Type B pancreatic cell (in vitro differentiated cells): Measurements from ENCODE around the gene MCUB. TPM values are rescaled to one million over a fixed set of nuclear protein-coding genes. Genes with fewer than 3 reads are reported as not detected.

Source experiments
- DNase-seq: peaks from one replicate; pipeline ENCODE4 v3.0.0; 2021; ENCODE audit warnings: mixed read lengths; ENCODE audit not compliant: unreplicated experiment; ENCODE audit errors: extremely low spot score
- H3K27ac Mint-ChIP-seq: 2 replicates; pipeline ENCODE4 v1.8.0; 2021; ENCODE audit warnings: mild to moderate bottlenecking, mixed read lengths
- H3K27me3 Mint-ChIP-seq: 2 replicates; pipeline ENCODE4 v1.8.0; 2021; ENCODE audit warnings: mixed read lengths
- H3K36me3 Mint-ChIP-seq: 2 replicates; pipeline ENCODE4 v1.8.0; 2021; ENCODE audit warnings: mixed read lengths
- H3K4me1 Mint-ChIP-seq: one replicate; pipeline ENCODE4 v1.8.0; 2021; ENCODE audit warnings: mixed read lengths; ENCODE audit not compliant: unreplicated experiment
- H3K4me3 Mint-ChIP-seq: 2 replicates; pipeline ENCODE4 v1.8.0; 2021; ENCODE audit warnings: mild to moderate bottlenecking, mixed read lengths
- H3K9me3 Mint-ChIP-seq: 2 replicates; pipeline ENCODE4 v1.8.0; 2021; ENCODE audit warnings: mixed read lengths
- CTCF ChIP-seq: fragments of 200-600 bp; sonication (generic); conservative IDR thresholded peaks from 2 replicates; pipeline ENCODE4 v1.5.0; 2021; ENCODE audit warnings: antibody characterized with exemption, mild to moderate bottlenecking
- total RNA-seq: library from RNA; stranded (reverse); gene quantifications from 2 replicates; pipeline ENCODE4 v1.2.1, GENCODE V29; 2021; ENCODE audit warnings: low replicate concordance

The MCUB gene
- total RNA-seq, 1 donor from 2014 or later, result 10.1 TPM

DNA sequence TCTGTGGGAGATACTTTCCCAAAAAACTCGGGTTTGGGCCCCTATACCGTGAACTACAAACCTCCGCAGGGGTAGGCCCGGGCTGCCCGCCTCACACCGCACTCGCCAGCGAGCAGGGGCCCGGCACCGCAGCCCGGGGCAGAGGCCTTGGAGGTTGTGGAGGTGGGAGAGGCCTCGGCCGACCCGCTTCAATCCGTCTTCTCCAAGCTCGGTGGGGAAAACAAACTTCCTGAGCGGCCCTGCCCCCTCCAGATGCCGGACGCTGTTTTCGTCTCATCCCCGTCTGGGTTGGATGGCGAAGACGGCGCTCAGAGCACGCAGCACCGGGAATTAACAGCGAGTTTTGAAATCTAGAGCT, 442 bp upstream of the MCUB start:
- no peak for DNase-seq
- Mint-ChIP-seq H3K36me3 (peaks cover 4% of the 10 kb centered on the region), H3K9me3 (peaks cover 4% of the 10 kb centered on the region), H3K4me3 (peak overlapping the region; percentile 85), H3K27me3 (peaks cover 20% of the 10 kb centered on the region), H3K4me1 (peaks cover 4% of the 10 kb centered on the region), H3K27ac (peak overlapping the region; percentile 48)
- TF ChIP-seq CTCF, result no peak

DNA sequence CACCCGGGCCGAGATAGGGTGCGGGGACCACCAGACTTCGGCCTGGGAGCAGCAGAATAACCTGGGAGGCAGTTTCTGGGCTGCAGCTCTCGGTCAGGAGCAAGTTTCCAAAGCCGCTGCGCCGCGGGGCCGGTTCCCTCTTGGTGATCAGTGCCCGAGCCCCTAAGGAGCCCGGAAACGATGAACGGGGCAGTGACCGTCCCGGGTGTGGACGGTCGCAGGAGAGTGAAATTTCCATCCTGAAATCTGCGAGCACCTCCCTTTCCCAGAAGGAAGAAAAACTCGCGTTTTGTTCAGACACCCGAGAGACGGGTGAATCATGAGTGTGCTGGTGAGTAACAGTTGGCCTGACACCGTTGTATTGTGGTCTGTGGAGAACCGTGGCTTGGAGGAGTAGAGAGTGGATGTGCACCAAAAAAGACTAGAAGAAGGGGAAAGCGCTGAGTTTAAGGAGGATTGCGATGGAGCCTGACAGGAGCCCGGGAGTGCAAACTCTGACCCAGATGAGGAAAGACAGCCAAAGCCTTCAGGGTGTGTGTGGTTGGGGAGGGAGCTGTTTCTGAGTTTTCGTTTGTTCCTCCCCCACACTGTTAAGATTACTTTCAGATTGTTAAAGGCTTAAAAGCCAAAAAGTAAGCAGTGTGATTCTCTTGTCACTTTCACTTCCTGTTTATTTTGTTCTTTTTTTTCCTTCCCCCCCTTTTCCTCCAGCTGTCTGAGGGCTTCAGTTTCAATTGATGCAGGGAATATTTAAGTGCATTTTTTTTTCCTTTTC, 828 bp downstream of the MCUB start:
- no peak for DNase-seq
- peak overlapping the region; percentile 86 for H3K4me3 Mint-ChIP-seq
- peaks cover 4% of the 10 kb centered on the region for H3K36me3 Mint-ChIP-seq
- H3K9me3 Mint-ChIP-seq, result peaks cover 4% of the 10 kb centered on the region
- peak overlapping the region; percentile 19 for H3K27ac Mint-ChIP-seq
- peaks cover 20% of the 10 kb centered on the region for H3K27me3 Mint-ChIP-seq
- H3K4me1 Mint-ChIP-seq, result peaks cover 4% of the 10 kb centered on the region
- no peak for TF ChIP-seq CTCF

GRCh38 chr4:109562457-109563239, 2.6 kb downstream of the MCUB start:
- TF ChIP-seq CTCF, result no peak
- Mint-ChIP-seq H3K27ac (no peak overlapping the region), H3K27me3 (peaks cover 20% of the 10 kb centered on the region)

GRCh38 chr4:109571494-109571893, 11.4 kb downstream of the MCUB start:
- no peak overlapping the region for H3K4me3 Mint-ChIP-seq
- peaks cover 5% of the 10 kb centered on the region for H3K4me1 Mint-ChIP-seq
- H3K27me3 Mint-ChIP-seq, result no peaks in the 10 kb centered on the region
- no peak for DNase-seq
- no peak overlapping the region for H3K27ac Mint-ChIP-seq
- H3K9me3 Mint-ChIP-seq, result no peaks in the 10 kb centered on the region
- TF ChIP-seq CTCF, result no peak
- H3K36me3 Mint-ChIP-seq, result no peaks in the 10 kb centered on the region

More at GRCh38 chr4:109562457-109563239, 2.6 kb downstream of the MCUB start:
- peak overlapping the region; percentile 51 for H3K4me3 Mint-ChIP-seq
- DNase-seq, result no peak
- H3K36me3 Mint-ChIP-seq, result no peaks in the 10 kb centered on the region
- H3K9me3 Mint-ChIP-seq, result no peaks in the 10 kb centered on the region
- H3K4me1 Mint-ChIP-seq, result peaks cover 4% of the 10 kb centered on the region

DNA sequence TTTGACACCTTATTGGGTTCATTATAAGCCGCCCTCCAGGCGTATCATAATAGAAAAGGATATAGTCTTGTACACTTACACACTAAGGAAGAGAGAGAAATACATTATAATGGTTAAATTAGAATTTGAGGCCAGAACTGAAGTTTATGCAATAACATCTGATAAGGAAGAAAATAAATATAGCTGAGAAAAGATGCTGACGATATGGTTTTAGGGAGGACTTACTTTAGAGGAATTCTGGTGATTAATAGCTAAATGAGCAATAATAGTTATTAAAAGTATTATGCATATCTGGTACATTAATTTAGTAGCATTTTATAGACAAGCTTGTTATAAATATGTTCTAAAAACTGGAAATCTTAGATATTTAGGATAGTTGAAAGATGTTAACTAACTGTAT, 12.1 kb downstream of the MCUB start:
- no peak for DNase-seq
- Mint-ChIP-seq H3K27me3 (no peaks in the 10 kb centered on the region), H3K4me1 (peaks cover 5% of the 10 kb centered on the region), H3K9me3 (no peaks in the 10 kb centered on the region), H3K27ac (no peak overlapping the region), H3K4me3 (no peak overlapping the region), H3K36me3 (no peaks in the 10 kb centered on the region)
- no peak for TF ChIP-seq CTCF
